Activated CD8-positive, alpha-beta T cell treated with anti-CD3 and anti-CD28 coated beads for 36 hours (primary cell): ENCODE measurements around the gene FN1. TPM values are rescaled to one million over a fixed set of nuclear protein-coding genes. Genes with fewer than 3 reads are reported as not detected.

ENCODE experiments used
- ATAC-seq: fragments of 200-7000 bp; cut with Tn5 transposase; one replicate; pipeline ENCODE4 v1.10.0; 2021; ENCODE audit warnings: mild to moderate bottlenecking, moderate library complexity
- CTCF ChIA-PET: fragments of 350-600 bp; sonication (Branson Sonifier 250); formaldehyde crosslinking; loops from one replicate; lab custom pipeline; 2021; ENCODE audit warnings: antibody characterized with exemption; lab: Charles Lee
- POLR2A ChIA-PET: fragments of 350-600 bp; sonication (Branson Sonifier 250); formaldehyde crosslinking; loops from one replicate; lab custom pipeline; 2021; ENCODE audit warnings: antibody characterized with exemption; lab: Charles Lee
- DNase-seq: peaks from one replicate; pipeline ENCODE4 v3.0.0-alpha.2; 2020
- H3K27ac Mint-ChIP-seq: one replicate; pipeline ENCODE4 v1.8.0; 2021; ENCODE audit warnings: mild to moderate bottlenecking, mixed read lengths
- H3K27me3 Mint-ChIP-seq: one replicate; pipeline ENCODE4 v1.8.0; 2021; ENCODE audit warnings: mixed read lengths
- H3K36me3 Mint-ChIP-seq: one replicate; pipeline ENCODE4 v1.8.0; 2021; ENCODE audit warnings: low read depth, mixed read lengths
- H3K4me1 Mint-ChIP-seq: one replicate; pipeline ENCODE4 v1.8.0; 2021; ENCODE audit warnings: low read depth, mixed read lengths
- H3K4me3 Mint-ChIP-seq: one replicate; pipeline ENCODE4 v1.8.0; 2021; ENCODE audit warnings: mild to moderate bottlenecking, moderate library complexity, mixed read lengths
- H3K9me3 Mint-ChIP-seq: one replicate; pipeline ENCODE4 v1.8.0; 2021; ENCODE audit warnings: mixed read lengths
- CTCF ChIP-seq: fragments of 200-600 bp; IDR thresholded peaks from one replicate; pipeline ENCODE4 v1.8.0; 2022; ENCODE audit warnings: antibody characterized with exemption, mild to moderate bottlenecking
- intact Hi-C: fragments of 100-400 bp; cut with micrococcal nuclease; formaldehyde crosslinking; loops from one replicate; pipeline ENCODE4 v1.10.0; 2022
- total RNA-seq, 2 experiments: library from RNA; stranded (reverse); gene quantifications; one replicate each; pipeline ENCODE4 v1.2.3, GENCODE V29; 2021

The FN1 gene
- total RNA-seq, 2 experiments from 2014 or later: 0.11 TPM; not detected in 1

GRCh38 chr2:215452725-215453124, 16.9 kb upstream of the FN1 start:
- H3K4me1 Mint-ChIP-seq: no peaks in the 10 kb centered on the region
- H3K27ac Mint-ChIP-seq: no peak overlapping the region
- no peaks in the 10 kb centered on the region for H3K36me3 Mint-ChIP-seq
- ATAC-seq: no peak
- no peaks in the 10 kb centered on the region for H3K9me3 Mint-ChIP-seq
- CTCF ChIA-PET: interaction anchor here (1.1 kb wide), 1 partner anchor 479 kb away, joined by 3 read pairs; no protein-coding TSS in a partner anchor
- no peak for DNase-seq
- no peak for TF ChIP-seq CTCF
- intact Hi-C loops: loop anchor here (5.0 to 10.0 kb wide), 2 partner anchors 372 to 465 kb away; no protein-coding TSS in a partner anchor
- H3K4me3 Mint-ChIP-seq: no peak overlapping the region
- peaks cover 20% of the 10 kb centered on the region for H3K27me3 Mint-ChIP-seq
- POLR2A ChIA-PET: no interaction called here

- H3K9me3 Mint-ChIP-seq: no peaks in the 10 kb centered on the region
- CTCF ChIA-PET: interaction anchor here (1.1 to 1.3 kb wide), 3 partner anchors 10 to 480 kb away, joined by 3 to 4 read pairs (median 4); no protein-coding TSS in a partner anchor
- H3K4me3 Mint-ChIP-seq: no peak overlapping the region
- TF ChIP-seq CTCF: no peak
- DNase-seq: no peak
- intact Hi-C loops: loop anchor here (5.0 to 10.0 kb wide), 2 partner anchors 374 to 466 kb away; no protein-coding TSS in a partner anchor
- H3K4me1 Mint-ChIP-seq: no peaks in the 10 kb centered on the region
- H3K27ac Mint-ChIP-seq: no peak overlapping the region
- ATAC-seq: no peak
- H3K27me3 Mint-ChIP-seq: peaks cover 26% of the 10 kb centered on the region
- POLR2A ChIA-PET: no interaction called here
- no peaks in the 10 kb centered on the region for H3K36me3 Mint-ChIP-seq
Measured at GRCh38 chr2:215451012-215451756, 15.3 kb upstream of the FN1 start.

- H3K27ac Mint-ChIP-seq: no peak overlapping the region
- ATAC-seq (no peak), DNase-seq (no peak)
- no peaks in the 10 kb centered on the region for H3K9me3 Mint-ChIP-seq
- H3K4me3 Mint-ChIP-seq: no peak overlapping the region
- intact Hi-C loops: loop anchor here (5.0 to 10.0 kb wide), 2 partner anchors 374 to 467 kb away; no protein-coding TSS in a partner anchor
- H3K36me3 Mint-ChIP-seq: no peaks in the 10 kb centered on the region
- H3K27me3 Mint-ChIP-seq: peaks cover 26% of the 10 kb centered on the region
- POLR2A ChIA-PET: no interaction called here
- no peak for TF ChIP-seq CTCF
- H3K4me1 Mint-ChIP-seq: no peaks in the 10 kb centered on the region
- CTCF ChIA-PET: interaction anchor here (1.2 to 1.3 kb wide), 2 partner anchors 9 to 14 kb away, joined by 4 read pairs; no protein-coding TSS in a partner anchor
Measured at GRCh38 chr2:215450188-215451011, 14.5 kb upstream of the FN1 start.

- DNase-seq (no peak), ATAC-seq (no peak)
- CTCF ChIA-PET: no interaction called here
- intact Hi-C loops: no loop called here
- no peak overlapping the region for H3K4me3 Mint-ChIP-seq
- H3K27ac Mint-ChIP-seq: no peak overlapping the region
- H3K27me3 Mint-ChIP-seq: peaks cover 32% of the 10 kb centered on the region
- no peak for TF ChIP-seq CTCF
- H3K4me1 Mint-ChIP-seq: no peaks in the 10 kb centered on the region
- POLR2A ChIA-PET: no interaction called here
- H3K36me3 Mint-ChIP-seq: no peaks in the 10 kb centered on the region
- no peaks in the 10 kb centered on the region for H3K9me3 Mint-ChIP-seq
Measured at GRCh38 chr2:215447673-215448081, 11.8 kb upstream of the FN1 start.
